ENCODE data around the gene DHODH.
A peak's percentile ranks its signal among the peaks of the same experiment; 100 is the strongest.

DHODH gene

GRCh38 chr16:72008424-72009216 lies at the start of gene DHODH:
Gene DHODH, plus strand, starts transcription at chr16:72008744. Its CDS starts 21 bp downstream, at chr16:72008765.
- peak; percentile 87 for DNase-seq (ENCODE audit: extremely low read depth, low read depth)
- no peak for TF ChIP-seq CTCF (IDR thresholded peaks at IDR 0.05; ENCODE audit: low read depth, low read length, missing control alignments)
- H3K4me3 ChIP-seq (replicated peaks; ENCODE audit: low read depth, low read length) = peak within 1 kb of the TSS; percentile 99

- TF ChIP-seq CTCF (IDR thresholded peaks at IDR 0.05; ENCODE audit: low read depth, low read length, missing control alignments) = peak; percentile 80
- DNase-seq (ENCODE audit: extremely low read depth, low read depth) = peak; percentile 63
- H3K4me3 ChIP-seq (replicated peaks; ENCODE audit: low read depth, low read length) = no peak overlapping the region
These were observed 47.2 kb upstream of the DHODH start for GRCh38 chr16:71961066-71962039.

- TF ChIP-seq CTCF (IDR thresholded peaks at IDR 0.05; ENCODE audit: low read depth, low read length, missing control alignments) = no peak
- no peak overlapping the region for H3K4me3 ChIP-seq (replicated peaks; ENCODE audit: low read depth, low read length)
These were observed 45.2 kb upstream of the DHODH start for GRCh38 chr16:71963125-71963875.

GRCh38 chr16:71965223-71965622 lies 43.3 kb upstream of the DHODH start:
- H3K4me3 ChIP-seq (replicated peaks; ENCODE audit: low read depth, low read length) = no peak overlapping the region
- DNase-seq (ENCODE audit: extremely low read depth, low read depth) = no peak
- no peak for TF ChIP-seq CTCF (IDR thresholded peaks at IDR 0.05; ENCODE audit: low read depth, low read length, missing control alignments)

More at GRCh38 chr16:71963125-71963875, 45.2 kb upstream of the DHODH start:
- no peak for DNase-seq (ENCODE audit: extremely low read depth, low read depth)

- no peak for DNase-seq (ENCODE audit: extremely low read depth, low read depth)
- H3K4me3 ChIP-seq (replicated peaks; ENCODE audit: low read depth, low read length) = no peak overlapping the region
- TF ChIP-seq CTCF (IDR thresholded peaks at IDR 0.05; ENCODE audit: low read depth, low read length, missing control alignments) = no peak
These were observed 41.6 kb upstream of the DHODH start for GRCh38 chr16:71966932-71967331.

GRCh38 chr16:71969353-71969752 lies 39.2 kb upstream of the DHODH start:
- no peak for DNase-seq (ENCODE audit: extremely low read depth, low read depth)
- H3K4me3 ChIP-seq (replicated peaks; ENCODE audit: low read depth, low read length) = no peak overlapping the region
- TF ChIP-seq CTCF (IDR thresholded peaks at IDR 0.05; ENCODE audit: low read depth, low read length, missing control alignments) = no peak
